ENCODE data around the gene HES7.

- TF ChIP-seq POLR2A (IDR thresholded peaks at IDR 0.05; ENCODE audit: borderline replicate concordance, extremely low read depth, insufficient read depth, insufficient read length) (no peak), SP1 (IDR thresholded peaks at IDR 0.05; ENCODE audit: low read depth) (no peak), FOSL1 (IDR thresholded peaks at IDR 0.05; ENCODE audit: low read depth) (no peak), CTCF (IDR thresholded peaks at IDR 0.05 in 2 of 3, conservative IDR thresholded peaks at IDR 0.05 in 1 of 3; ENCODE audit: borderline replicate concordance in 1 of 3, insufficient read depth in 1 of 3, low read depth in 2 of 3, low read length in 2 of 3) (no peak)
Measured at GRCh38 chr17:8100111-8100510, 23.8 kb downstream of the HES7 start.
